ENCODE data around the gene RFX1. TPM values are rescaled to one million over a fixed set of nuclear protein-coding genes. Genes with fewer than 3 reads are reported as not detected.

RFX1 gene
- total RNA-seq, 4 donors from 2014 or later = 6.8 to 13.2 (median 10.1) TPM

DNA sequence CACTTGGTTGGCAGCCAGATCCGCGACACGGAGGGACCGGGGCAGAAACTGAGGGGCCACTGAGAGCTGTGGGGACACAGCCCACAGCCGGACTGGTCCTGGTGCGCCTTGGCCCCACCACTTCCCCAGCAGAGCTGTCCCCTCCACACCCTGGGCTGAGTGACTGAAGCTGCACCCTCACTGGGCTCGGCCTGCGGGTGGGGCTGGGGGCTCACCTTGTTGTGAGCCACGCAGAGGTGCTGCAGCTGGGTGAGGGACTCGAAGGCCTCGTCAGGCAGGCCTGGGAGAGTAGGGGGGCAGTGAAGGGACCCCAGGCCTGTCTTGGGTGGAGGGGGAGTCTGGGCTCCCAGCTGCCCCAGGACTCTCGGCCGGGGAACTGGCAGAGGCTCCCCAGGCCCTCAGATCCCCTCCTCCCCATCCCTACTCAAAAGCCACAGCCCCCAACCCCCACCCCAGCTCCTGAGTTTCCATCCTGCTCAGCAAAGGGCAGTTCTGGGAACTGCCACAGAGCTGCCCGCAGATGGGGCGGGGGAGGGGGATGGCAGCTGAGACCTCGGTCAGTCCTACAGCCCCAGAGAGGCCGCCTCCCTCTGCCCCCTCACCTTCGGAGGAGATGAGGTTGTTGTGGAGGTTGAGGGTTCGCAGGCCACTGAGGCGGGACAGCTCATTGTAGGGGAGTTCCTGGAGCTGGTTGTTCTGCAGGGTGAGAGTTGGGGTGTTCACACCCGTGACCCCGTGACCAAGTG lies 70.2 kb downstream of the RFX1 start:
- Histone ChIP-seq H3K27me3 (peaks cover 9% of the 10 kb centered on the region), H3K9me3 (no peaks in the 10 kb centered on the region), H3K4me1 (peaks cover 15% of the 10 kb centered on the region), H3K4me3 (no peak overlapping the region), H3K36me3 (peaks cover 9% of the 10 kb centered on the region), H3K27ac (no peak overlapping the region)
- no peak for DNase-seq (ENCODE audit: low spot score in 2 of 2)
- WGBS = 89% methylated on average over 4 of the region's 22 CpGs
- TF ChIP-seq EP300 (IDR thresholded peaks at IDR 0.05) (no peak), CTCF (IDR thresholded peaks at IDR 0.05) (no peak), POLR2A (IDR thresholded peaks at IDR 0.05) (no peak), POLR2AphosphoS5 (IDR thresholded peaks at IDR 0.05) (no peak)

GRCh38 chr19:13934785-13935109 lies 71.4 kb downstream of the RFX1 start:
- Histone ChIP-seq H3K4me3 (no peak overlapping the region), H3K9me3 (no peaks in the 10 kb centered on the region), H3K4me1 (peaks cover 15% of the 10 kb centered on the region), H3K27ac (no peak overlapping the region), H3K36me3 (peaks cover 20% of the 10 kb centered on the region), H3K27me3 (peaks cover 9% of the 10 kb centered on the region)
- WGBS = 82% methylated on average over 2 of the region's 2 CpGs
- TF ChIP-seq POLR2A (IDR thresholded peaks at IDR 0.05) (no peak), POLR2AphosphoS5 (IDR thresholded peaks at IDR 0.05) (no peak), CTCF (IDR thresholded peaks at IDR 0.05) (no peak), EP300 (IDR thresholded peaks at IDR 0.05) (no peak)
- no peak for DNase-seq (ENCODE audit: low spot score in 2 of 2)

DNA sequence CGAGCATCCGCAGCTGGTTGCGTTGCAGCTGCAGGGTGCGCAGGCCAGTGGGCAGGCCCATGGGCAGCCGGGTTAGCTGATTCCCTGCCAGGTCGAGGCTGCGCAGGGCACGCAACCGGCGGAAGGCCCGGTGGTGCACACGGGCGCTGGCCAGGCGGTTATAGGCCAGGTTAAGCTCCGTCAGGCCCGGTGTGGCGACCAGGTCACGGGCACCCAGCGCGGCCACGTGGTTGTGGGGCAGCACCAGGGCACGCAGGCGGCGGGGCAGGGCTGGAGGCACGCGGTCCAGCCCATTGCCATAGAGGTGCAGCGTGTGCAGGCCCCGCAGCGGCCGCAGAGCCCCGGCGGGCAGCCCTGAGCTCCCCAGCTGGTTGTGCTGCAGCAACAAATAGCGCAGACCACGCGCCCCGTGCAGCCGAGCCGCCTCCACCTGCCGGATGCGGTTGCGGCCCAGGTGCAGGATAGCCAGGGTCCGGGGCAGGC lies 73.2 kb downstream of the RFX1 start:
- 100% methylated on average over 1 of the region's 42 CpGs for WGBS
- H3K9me3 ChIP-seq = no peaks in the 10 kb centered on the region
- TF ChIP-seq CTCF (IDR thresholded peaks at IDR 0.05) = no peak
- no peak for TF ChIP-seq POLR2AphosphoS5 (IDR thresholded peaks at IDR 0.05)
- TF ChIP-seq EP300 (IDR thresholded peaks at IDR 0.05) = no peak
- TF ChIP-seq POLR2A (IDR thresholded peaks at IDR 0.05) = no peak

GRCh38 chr19:13932149-13932637 lies 73.9 kb downstream of the RFX1 start:
- peaks cover 30% of the 10 kb centered on the region for H3K36me3 ChIP-seq
- no peaks in the 10 kb centered on the region for H3K4me1 ChIP-seq
- DNase-seq (ENCODE audit: low spot score in 2 of 2) = no peak
- no peaks in the 10 kb centered on the region for H3K9me3 ChIP-seq
- H3K27ac ChIP-seq = no peak overlapping the region
- 80% methylated on average over 6 of the region's 6 CpGs for WGBS
- no peaks in the 10 kb centered on the region for H3K27me3 ChIP-seq
- no peak overlapping the region for H3K4me3 ChIP-seq
- TF ChIP-seq EP300 (IDR thresholded peaks at IDR 0.05) (no peak), POLR2AphosphoS5 (IDR thresholded peaks at IDR 0.05) (no peak), POLR2A (IDR thresholded peaks at IDR 0.05) (no peak), CTCF (IDR thresholded peaks at IDR 0.05) (no peak)

More for the DNA sequence above, 73.2 kb downstream of the RFX1 start:
- Histone ChIP-seq H3K27me3 (peaks cover 4% of the 10 kb centered on the region), H3K4me3 (no peak overlapping the region), H3K4me1 (peaks cover 7% of the 10 kb centered on the region), H3K27ac (no peak overlapping the region), H3K36me3 (peaks cover 24% of the 10 kb centered on the region)
- DNase-seq (ENCODE audit: low spot score in 2 of 2) = no peak

DNA sequence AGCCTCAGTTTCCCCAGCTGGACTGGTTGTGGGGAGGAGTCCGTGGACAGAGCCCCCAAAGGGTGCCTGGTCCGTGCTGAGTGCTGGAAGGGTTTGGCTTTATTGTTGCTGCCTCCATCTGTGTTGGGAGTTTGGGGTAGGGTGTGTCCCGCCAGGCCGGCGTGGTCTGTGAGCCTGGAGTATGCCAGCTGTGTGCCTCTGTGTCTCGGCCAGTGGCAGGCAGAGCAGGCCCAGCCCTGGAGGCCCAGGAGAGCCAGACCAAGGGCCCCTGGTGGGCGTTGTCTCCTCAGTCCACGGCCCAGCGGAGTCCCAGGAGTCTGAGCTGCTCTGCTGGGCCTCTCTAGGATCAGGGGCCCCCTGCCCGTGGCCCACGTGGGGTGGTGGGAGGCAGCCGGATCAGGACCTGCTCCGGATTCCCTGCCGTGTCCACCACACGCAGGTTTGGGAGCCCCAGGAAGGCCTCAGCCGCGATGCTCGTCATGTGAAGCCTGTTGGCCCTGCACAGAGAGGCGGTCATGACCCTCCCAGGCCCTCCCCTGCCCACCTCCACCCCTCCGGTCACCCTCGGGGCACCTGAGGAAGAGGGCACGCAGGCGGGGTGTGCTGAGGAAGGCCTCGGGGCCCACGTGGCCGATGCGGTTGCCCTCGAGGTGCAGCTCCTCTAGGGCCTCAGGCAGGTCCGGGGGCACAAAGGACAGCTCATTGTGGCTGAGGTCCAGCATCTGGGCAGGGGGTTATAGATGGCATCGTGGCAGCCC lies 74.5 kb downstream of the RFX1 start:
- no peaks in the 10 kb centered on the region for H3K9me3 ChIP-seq
- H3K4me1 ChIP-seq = no peaks in the 10 kb centered on the region
- TF ChIP-seq POLR2AphosphoS5 (IDR thresholded peaks at IDR 0.05) (no peak), POLR2A (IDR thresholded peaks at IDR 0.05) (no peak), EP300 (IDR thresholded peaks at IDR 0.05) (no peak), CTCF (IDR thresholded peaks at IDR 0.05) (no peak)
- DNase-seq (ENCODE audit: low spot score in 2 of 2) = no peak
- WGBS = 80% methylated on average over 4 of the region's 30 CpGs
- H3K36me3 ChIP-seq = peaks cover 36% of the 10 kb centered on the region
- no peaks in the 10 kb centered on the region for H3K27me3 ChIP-seq
- no peak overlapping the region for H3K27ac ChIP-seq
- H3K4me3 ChIP-seq = no peak overlapping the region

Data from suprapubic skin (tissue), 4 donors.